GM19351 (cell line): ENCODE results near the gene RPIA.
"Not testable (repeated sequence)": the region's sequence is repeated elsewhere in the genome, so short reads cannot be mapped to it uniquely, and the experiment has no call there.

Source experiments
- ATAC-seq: cut with Tn5 transposase; IDR thresholded peaks from one replicate; pipeline ENCODE4 v1.9.1; 2021; ENCODE audit warnings: mild to moderate bottlenecking, moderate library complexity; ENCODE audit not compliant: unreplicated experiment

The RPIA gene

DNA sequence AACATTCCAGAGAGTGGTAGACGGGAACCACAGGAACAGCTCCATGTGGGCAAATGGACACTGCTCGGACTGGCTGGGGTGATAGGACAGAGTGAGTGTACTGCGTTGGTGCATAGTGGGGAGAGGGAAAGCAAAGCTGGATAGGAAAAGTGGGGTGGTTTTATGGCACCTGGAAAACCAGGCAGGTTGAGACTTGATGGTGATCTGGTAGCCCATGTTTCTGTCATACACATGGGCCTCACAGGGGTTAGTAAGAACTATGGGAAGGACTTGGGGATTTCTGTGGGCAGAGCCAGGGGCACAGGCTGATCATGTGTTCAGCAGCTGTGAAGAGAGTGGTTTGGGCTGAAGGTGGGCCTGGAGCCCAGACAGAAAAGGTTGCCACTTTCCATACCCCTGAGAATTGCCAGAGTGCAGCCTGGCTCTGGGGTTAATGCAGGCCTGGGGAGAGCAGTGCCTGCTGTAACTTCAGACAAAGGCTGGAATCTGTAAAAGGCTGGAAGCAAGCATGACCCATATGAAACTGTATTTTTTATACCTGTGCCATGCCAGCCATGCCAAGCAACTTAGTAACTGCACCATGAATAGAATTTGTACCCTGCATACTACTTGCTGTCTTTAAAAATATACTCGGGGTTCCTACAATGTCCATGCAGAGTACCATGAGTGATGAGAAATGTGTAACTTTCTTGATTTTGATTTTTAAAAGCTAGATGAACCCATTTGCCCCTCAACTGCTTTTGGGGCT, 41.9 kb downstream of the RPIA start:
- no peak for ATAC-seq

DNA sequence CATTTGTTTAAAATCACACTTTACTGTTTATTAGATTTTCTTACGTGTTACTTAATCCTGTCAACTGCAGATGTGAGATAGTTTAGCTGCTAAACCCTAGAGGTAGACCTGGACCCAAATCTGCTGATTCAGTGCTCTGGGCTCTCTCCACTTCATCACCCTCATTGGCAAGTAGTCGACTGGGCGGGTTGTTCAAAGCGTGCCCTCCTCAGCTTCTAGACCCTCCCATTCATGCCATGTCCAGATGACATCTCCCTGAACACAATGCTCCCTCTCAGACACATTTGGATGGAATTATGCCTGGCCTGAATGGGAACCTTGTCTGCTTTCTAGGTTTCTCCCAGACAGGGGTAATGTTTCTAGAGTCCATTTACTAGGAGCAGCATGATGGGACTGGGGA, 43.7 kb downstream of the RPIA start:
- ATAC-seq: no peak

GRCh38 chr2:88735853-88736252, 44.4 kb downstream of the RPIA start:
- no peak for ATAC-seq

DNA sequence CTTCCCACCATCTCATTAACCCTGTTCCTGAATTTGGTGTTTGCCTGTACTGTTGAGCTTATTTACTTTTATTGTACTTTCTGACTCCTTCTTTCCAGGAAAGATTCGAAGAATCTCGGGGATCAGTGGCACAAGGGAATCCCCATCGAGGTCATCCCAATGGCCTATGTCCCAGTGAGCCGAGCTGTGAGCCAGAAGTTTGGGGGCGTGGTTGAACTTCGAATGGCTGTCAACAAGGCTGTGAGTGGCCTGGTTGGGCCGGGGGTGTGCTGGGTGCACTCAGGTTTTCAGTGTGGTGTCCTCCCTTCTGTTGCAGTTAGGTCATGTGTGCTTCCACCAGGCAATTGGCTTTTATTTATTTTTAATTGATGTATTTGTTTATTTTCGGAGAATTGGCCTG, 45.0 kb downstream of the RPIA start:
- ATAC-seq: no peak

- peak; percentile 57 for ATAC-seq
These were observed 45.9 kb downstream of the RPIA start for GRCh38 chr2:88737385-88737784.

- no peak for ATAC-seq
These were observed 46.8 kb downstream of the RPIA start for GRCh38 chr2:88738271-88738670.

DNA sequence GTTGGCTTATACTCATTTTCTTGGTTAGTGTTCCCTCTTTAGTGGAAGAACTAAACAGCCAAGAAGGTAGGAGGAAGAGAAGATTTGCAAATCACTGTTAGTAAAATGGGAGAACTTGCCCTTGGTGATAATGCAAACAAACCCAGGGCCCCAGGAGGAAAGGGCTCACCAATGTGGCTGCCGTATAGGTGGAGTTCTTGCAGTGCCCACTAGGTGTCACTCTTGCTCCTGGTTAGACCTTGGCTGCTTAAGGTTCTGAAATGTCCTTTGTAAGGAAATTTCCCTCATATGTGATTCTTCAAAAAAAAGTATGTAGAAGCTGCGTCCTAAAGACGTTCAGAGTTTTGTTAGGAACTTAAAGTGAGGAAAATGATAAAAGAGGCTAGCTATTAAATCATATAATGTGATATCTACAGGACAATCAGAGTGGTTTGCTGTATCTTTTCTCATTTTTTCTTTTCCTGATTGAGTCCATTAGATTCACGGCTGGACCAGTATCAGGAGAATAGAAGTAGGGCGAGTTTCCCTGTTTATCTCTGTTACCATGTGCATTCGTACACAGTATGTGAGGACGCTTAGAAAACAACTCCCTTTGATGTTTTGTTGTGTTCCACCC, 48.6 kb downstream of the RPIA start:
- peak; percentile 80 for ATAC-seq

DNA sequence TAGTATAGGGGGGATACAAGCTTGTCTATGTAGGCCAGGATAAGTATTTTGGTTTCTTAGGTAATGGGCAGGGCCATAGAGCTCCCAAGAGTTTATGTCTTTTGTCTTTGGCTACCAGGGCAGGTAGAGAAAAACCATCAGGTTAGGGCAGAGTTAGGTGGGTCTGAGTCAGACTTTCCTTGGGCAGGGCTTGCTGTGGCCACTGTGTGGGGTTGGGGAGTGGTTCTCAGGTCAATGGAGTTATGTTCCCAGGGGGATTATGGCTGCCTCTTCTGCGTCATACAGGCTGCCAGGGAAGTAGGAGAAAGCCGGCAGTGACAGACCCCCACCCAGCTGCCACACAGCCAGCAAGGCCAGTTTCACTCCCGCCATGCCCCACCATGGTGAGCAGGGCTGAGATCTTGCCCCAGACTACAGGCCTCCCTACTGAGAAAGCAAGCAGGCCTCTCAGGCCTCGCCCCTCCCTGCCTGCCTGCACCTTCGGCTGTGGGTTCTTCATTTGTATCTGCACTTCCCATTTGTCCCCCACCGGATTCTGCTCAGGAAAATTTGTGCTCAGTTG, 55.5 kb downstream of the RPIA start:
- no peak for ATAC-seq

GRCh38 chr2:88747990-88748389, 56.5 kb downstream of the RPIA start:
- no peak for ATAC-seq

DNA sequence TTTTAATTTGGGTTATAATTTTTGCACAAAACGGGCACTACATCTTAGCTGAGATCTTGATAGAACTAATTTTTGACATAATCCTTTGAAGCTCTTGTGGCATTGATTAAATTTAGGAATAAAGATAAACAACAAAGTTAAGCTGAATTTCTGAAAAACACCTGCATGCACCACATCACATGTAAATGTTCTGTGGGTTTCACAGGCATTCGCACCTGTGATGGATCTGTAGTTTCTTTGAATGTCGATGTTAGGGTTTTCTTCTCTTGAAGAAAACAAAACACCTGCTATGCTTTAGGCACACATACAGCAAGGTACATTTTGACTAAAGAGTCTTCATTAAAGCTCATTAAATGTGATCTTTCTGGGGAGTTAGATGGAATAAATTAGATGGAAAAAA, 60.3 kb downstream of the RPIA start:
- no peak for ATAC-seq

DNA sequence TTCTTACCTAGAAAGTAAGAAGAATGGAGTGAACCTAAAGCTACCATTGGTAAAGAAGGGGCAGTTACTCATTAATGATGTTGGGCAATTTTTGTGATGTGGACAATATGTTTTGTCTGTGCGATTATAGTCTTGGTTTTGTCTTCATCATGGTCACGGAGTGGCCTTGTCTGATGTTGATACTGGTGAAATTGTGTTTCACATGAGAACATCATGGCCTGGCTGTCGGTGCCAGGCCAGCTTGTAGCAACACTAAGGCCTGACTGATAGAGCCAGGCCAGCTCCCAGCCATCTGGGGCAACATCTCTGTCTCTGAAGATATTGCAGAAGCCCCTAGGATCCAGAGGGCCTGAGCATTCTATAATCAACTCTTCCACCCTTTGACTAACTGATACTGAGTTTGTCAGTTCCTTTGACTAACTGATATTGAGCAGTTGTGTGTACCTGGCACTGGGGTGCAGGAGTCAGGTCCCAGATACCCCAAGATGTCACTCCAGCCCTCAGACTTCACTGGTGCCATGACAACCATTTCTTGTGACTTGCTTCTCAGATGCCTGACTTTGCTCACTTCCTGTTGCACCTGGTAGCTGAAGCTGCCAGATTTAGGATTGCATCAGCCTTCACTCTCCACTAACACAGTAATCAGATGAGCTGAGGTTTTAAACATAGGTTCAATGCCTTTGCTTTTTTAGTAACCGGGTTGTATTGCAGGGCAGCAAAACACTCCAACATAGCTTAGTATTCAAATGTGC, 62.5 kb downstream of the RPIA start:
- ATAC-seq: peak; percentile 92

- ATAC-seq: peak; percentile 38
These were observed 63.3 kb downstream of the RPIA start for GRCh38 chr2:88754585-88755320.

DNA sequence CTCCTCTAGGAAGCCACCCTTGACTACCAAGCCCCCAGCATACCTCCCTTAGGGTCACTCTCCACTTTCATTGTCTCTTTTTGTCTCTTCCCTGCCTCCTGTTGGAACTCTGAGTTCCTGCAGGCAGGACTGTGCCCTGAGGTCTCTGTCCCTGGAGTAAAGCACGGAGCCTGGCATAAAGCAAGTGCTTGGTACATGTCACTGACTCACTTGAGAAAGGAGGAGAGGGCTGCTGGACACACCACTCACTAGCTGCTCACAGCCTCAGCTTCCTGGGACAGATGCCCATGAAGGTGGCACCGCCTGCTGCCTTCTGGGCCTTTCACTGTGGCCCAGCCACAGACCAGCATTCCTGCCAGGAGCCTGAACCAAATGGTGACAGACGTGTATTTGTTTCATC, 64.4 kb downstream of the RPIA start:
- ATAC-seq: no peak

DNA sequence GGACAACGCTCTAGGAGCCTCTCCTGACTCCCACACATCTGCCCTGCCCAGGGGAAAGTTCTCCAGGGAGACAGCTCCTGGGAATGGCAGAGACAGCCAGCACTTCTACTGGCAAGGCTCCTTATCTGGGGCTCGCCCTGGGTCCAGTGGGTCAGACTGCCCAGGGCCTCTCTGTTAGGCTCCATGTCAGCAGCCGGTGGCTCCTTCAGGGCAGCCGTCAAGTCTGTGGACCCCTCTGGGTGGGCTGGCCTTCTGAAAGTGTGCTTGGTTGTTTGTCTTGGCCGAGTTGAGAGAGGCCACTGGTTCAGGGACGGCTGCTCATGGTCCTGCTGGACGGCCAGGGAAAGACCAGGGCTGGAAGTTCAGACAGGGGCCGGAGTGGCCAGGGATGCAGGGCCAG, 65.6 kb downstream of the RPIA start:
- no peak for ATAC-seq

GRCh38 chr2:88758702-88759101, 67.2 kb downstream of the RPIA start:
- ATAC-seq: not testable (repeated sequence)

GRCh38 chr2:88760819-88761598, 69.5 kb downstream of the RPIA start:
- ATAC-seq: no peak

DNA sequence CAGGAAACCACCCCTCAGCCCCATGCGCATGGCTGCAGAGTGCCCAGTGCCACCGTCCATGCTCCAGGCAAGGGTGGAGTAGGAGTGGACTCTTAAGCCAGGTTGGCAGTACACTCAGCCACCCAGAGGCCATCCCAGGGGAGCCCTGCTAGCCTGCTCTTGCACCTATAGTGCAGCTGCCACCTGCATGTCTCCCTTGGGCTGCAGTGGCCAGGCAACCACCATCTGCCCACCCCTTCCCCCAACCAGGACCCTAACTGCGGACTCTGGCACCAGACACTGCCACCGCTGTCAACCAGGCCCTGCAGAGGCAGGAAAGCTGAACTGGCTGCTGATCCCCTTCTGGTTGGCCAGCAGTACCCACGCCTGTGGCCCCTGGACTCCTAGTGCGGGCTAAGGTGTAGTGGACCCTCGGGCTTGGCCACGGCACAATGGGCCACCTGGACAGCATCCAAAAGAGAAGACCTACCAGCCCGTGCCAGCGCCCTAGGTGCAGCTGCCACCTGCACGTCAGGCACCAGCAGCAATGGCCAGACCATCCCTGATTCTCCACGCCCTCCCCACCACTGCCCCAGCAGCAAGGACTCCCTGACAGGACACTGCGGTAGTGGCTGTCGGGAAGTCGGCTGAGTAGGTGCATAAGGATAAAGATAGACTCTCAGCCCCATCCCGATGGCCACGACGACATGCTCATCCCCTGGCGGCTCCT, 72.8 kb downstream of the RPIA start:
- no peak for ATAC-seq

GRCh38 chr2:88764850-88765153, 73.3 kb downstream of the RPIA start:
- ATAC-seq: no peak

- ATAC-seq: peak; percentile 68
These were observed 73.8 kb downstream of the RPIA start for GRCh38 chr2:88765154-88765888.
